SU-DHL-6 (cell line): ENCODE data around the gene LRRK1.

ENCODE experiments used
- H2AFZ ChIP-seq: fragments of 200-600 bp; sonication (generic); 2 replicates; pipeline ENCODE4 v1.6.1; 2014; ENCODE audit warnings: low read depth, mild to moderate bottlenecking, moderate library complexity, mixed read lengths, antibody characterized with exemption, low read length; ENCODE audit not compliant: severe bottlenecking
- H3F3A ChIP-seq: fragments of 200-600 bp; shearing (Covaris generic); 2 replicates; pipeline ENCODE4 v1.6.0; 2016; ENCODE audit warnings: antibody characterized with exemption, mild to moderate bottlenecking; ENCODE audit not compliant: insufficient read depth
- H3K27ac ChIP-seq: fragments of 200-600 bp; sonication (generic); 2 replicates; pipeline ENCODE4 v1.5.1; 2016; ENCODE audit warnings: low read depth, mild to moderate bottlenecking, low read length, moderate library complexity, mixed read lengths
- H3K27me3 ChIP-seq: fragments of 200-600 bp; sonication (generic), shearing (Covaris generic); 2 replicates; pipeline ENCODE4 v1.6.0; 2014; ENCODE audit warnings: mild to moderate bottlenecking, low read length
- H3K36me3 ChIP-seq: fragments of 200-600 bp; sonication (generic); 2 replicates; pipeline ENCODE4 v1.6.1; 2014; ENCODE audit warnings: mild to moderate bottlenecking, low read length, mixed read lengths
- H3K4me2 ChIP-seq: fragments of 300-600, 200-600 bp; shearing (Covaris generic), sonication (generic); 2 replicates; pipeline ENCODE4 v1.6.0; 2014; ENCODE audit warnings: low read length, low read depth, mild to moderate bottlenecking; ENCODE audit not compliant: poor library complexity, severe bottlenecking
- H3K4me3 ChIP-seq: fragments of 200-600 bp; sonication (generic); 2 replicates; pipeline ENCODE4 v1.5.1; 2014; ENCODE audit warnings: antibody characterized with exemption, low read length, mild to moderate bottlenecking, mixed read lengths; ENCODE audit not compliant: insufficient read depth, poor library complexity, severe bottlenecking
- H3K79me2 ChIP-seq: fragments of 200-600 bp; sonication (generic); 2 replicates; pipeline ENCODE4 v1.6.1; 2014; ENCODE audit warnings: mild to moderate bottlenecking, low read length, moderate library complexity; ENCODE audit not compliant: insufficient read depth
- H3K9ac ChIP-seq: fragments of 200-600 bp; sonication (generic); 2 replicates; pipeline ENCODE4 v1.7.0; 2014; ENCODE audit warnings: mild to moderate bottlenecking, low read length
- H3K9me2 ChIP-seq: fragments of 200-600 bp; sonication (generic); replicated peaks from 2 replicates; pipeline ENCODE4 v1.6.1; 2014; ENCODE audit warnings: low read length; ENCODE audit not compliant: insufficient read depth
- H3K9me3 ChIP-seq: fragments of 200-600 bp; sonication (generic); 2 replicates; pipeline ENCODE4 v1.6.1; 2014; ENCODE audit warnings: low read length, mixed read lengths; ENCODE audit not compliant: insufficient read depth
- H4K20me1 ChIP-seq: fragments of 200-600 bp; sonication (generic); 2 replicates; pipeline ENCODE4 v1.6.1; 2014; ENCODE audit warnings: low read depth, mild to moderate bottlenecking, antibody characterized with exemption, low read length, moderate library complexity, mixed read lengths
- EZH2phosphoT487 ChIP-seq: fragments of 200-600 bp; sonication (generic), shearing (Covaris generic); conservative IDR thresholded peaks from 2 replicates; pipeline ENCODE4 v1.6.1; 2018; ENCODE audit warnings: mild to moderate bottlenecking, antibody characterized with exemption, low read length, moderate library complexity, mixed read lengths
- TF ChIP-seq, protein P1 (sequence below): fragments of 200-600 bp; sonication (generic); IDR thresholded peaks from one replicate; pipeline ENCODE4 v1.5.1; 2017; ENCODE audit warnings: antibody characterized with exemption, mild to moderate bottlenecking, low read length, moderate library complexity; ENCODE audit not compliant: insufficient read depth, poor library complexity, severe bottlenecking

LRRK1 gene

DNA sequence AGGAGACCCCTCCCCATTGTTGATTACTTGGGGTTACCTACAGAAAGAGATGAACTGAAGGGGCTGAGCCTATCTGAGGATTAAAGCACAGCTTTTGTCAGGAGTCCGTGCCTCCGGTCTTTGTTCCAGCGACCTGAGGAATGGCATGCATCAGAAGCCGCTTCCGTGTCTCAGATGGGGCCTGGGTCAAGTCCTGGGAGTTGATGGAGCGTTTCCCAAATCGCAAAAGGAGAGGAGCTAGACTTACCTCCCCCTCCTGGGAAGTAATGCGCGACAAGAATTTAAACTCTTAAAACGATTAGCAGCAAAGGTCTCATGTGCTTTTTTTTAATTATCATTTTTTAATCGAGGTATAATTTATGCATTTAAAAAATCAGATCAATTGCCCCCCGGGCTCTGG lies 40.5 kb upstream of the LRRK1 start:
- Histone ChIP-seq H4K20me1 (no peaks in the 10 kb centered on the region), H2AFZ (no peak overlapping the region), H3K9me2 (no peaks in the 10 kb centered on the region), H3K36me3 (no peaks in the 10 kb centered on the region), H3K79me2 (no peaks in the 10 kb centered on the region), H3K9ac (no peak overlapping the region), H3K9me3 (no peaks in the 10 kb centered on the region), H3K4me3 (peak overlapping the region; percentile 24), H3K27ac (no peak overlapping the region), H3F3A (no peaks in the 10 kb centered on the region), H3K27me3 (no peaks in the 10 kb centered on the region), H3K4me2 (peak overlapping the region; percentile 42)
- TF ChIP-seq EZH2phosphoT487 = no peak
- TF ChIP-seq, protein P1, sequence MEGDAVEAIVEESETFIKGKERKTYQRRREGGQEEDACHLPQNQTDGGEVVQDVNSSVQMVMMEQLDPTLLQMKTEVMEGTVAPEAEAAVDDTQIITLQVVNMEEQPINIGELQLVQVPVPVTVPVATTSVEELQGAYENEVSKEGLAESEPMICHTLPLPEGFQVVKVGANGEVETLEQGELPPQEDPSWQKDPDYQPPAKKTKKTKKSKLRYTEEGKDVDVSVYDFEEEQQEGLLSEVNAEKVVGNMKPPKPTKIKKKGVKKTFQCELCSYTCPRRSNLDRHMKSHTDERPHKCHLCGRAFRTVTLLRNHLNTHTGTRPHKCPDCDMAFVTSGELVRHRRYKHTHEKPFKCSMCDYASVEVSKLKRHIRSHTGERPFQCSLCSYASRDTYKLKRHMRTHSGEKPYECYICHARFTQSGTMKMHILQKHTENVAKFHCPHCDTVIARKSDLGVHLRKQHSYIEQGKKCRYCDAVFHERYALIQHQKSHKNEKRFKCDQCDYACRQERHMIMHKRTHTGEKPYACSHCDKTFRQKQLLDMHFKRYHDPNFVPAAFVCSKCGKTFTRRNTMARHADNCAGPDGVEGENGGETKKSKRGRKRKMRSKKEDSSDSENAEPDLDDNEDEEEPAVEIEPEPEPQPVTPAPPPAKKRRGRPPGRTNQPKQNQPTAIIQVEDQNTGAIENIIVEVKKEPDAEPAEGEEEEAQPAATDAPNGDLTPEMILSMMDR = no peak

DNA sequence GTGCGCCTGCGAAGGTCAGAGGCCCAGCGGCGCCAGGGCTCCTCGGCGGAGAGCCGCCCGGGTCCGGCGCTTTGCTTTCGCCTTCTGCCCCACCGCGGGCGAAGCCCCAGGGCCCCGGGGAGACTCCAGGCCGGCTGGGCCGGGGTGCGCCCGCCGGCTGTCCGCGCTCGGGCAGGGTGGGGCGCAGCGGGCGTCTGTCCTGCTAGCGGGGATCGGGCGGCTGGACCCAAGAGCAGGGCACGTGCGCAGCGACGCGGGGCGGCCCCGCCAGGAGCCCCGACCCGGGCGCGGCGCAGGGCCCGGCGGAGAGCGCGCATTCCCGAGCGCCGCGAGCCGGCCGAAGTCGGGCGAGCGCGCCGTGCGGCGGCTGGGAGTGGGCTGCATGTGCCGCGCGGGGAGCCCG lies 40.1 kb upstream of the LRRK1 start:
- H3K9ac ChIP-seq = no peak overlapping the region
- peak overlapping the region; percentile 24 for H3K4me3 ChIP-seq
- H3K27me3 ChIP-seq = no peaks in the 10 kb centered on the region
- H4K20me1 ChIP-seq = no peaks in the 10 kb centered on the region
- no peaks in the 10 kb centered on the region for H3K36me3 ChIP-seq
- H3K79me2 ChIP-seq = no peaks in the 10 kb centered on the region
- no peaks in the 10 kb centered on the region for H3F3A ChIP-seq
- H2AFZ ChIP-seq = no peak overlapping the region
- no peaks in the 10 kb centered on the region for H3K9me3 ChIP-seq
- no peaks in the 10 kb centered on the region for H3K9me2 ChIP-seq
- TF ChIP-seq, protein P1 = no peak
- 0 out of 2 replicates have a peak, but pooled peaks have one; percentile 77 for TF ChIP-seq EZH2phosphoT487
- peak overlapping the region; percentile 42 for H3K4me2 ChIP-seq
- H3K27ac ChIP-seq = no peak overlapping the region

DNA sequence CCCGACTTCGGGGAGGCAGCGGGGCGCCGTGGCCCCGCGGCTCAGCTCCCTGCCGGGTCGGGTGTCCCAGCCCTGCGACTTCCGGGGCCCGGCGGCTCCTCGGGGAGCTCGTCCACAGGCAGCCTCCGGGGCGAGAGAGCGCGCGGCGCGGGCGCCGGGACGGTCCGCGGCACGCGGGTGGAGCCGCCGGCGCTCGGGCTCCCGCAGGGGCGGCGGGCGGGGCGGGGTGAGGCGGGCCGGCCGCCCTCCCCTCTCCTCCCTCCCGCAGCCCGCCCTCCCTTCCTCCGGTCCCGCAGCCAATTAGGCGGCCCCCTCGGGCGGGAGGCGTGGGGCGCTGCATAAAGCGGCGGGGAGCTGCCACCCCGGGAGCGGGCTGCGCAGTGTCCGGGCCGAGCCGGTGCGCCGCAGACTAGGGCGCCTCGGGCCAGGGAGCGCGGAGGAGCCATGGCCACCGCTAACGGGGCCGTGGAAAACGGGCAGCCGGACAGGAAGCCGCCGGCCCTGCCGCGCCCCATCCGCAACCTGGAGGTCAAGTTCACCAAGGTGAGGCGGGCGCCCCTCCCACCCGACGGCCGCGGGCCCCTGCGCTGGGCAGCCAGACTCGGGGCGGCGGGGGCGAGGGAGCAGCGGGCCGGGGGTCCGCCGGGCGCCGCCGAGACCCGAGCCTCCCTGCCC lies 39.6 kb upstream of the LRRK1 start, which contains the start of gene ALDH1A3:
TSS of gene ALDH1A3 (plus strand) at position 368 of the 675 bp plus-strand sequence. CDS start at position 445, 77 bp downstream.
- H2AFZ ChIP-seq = no peak within 1 kb of the TSS
- no peaks in the 10 kb centered on the region for H3F3A ChIP-seq
- H3K79me2 ChIP-seq = no peaks in the 10 kb centered on the region
- TF ChIP-seq, protein P1 = no peak
- TF ChIP-seq EZH2phosphoT487 = no peak
- no peaks in the 10 kb centered on the region for H3K9me3 ChIP-seq
- H4K20me1 ChIP-seq = no peaks in the 10 kb centered on the region
- H3K36me3 ChIP-seq = no peaks in the 10 kb centered on the region
- H3K4me2 ChIP-seq = peak within 1 kb of the TSS; percentile 42
- H3K4me3 ChIP-seq = peak within 1 kb of the TSS; percentile 24
- H3K27ac ChIP-seq = no peak within 1 kb of the TSS
- no peak within 1 kb of the TSS for H3K9ac ChIP-seq
- H3K27me3 ChIP-seq = no peaks in the 10 kb centered on the region
- H3K9me2 ChIP-seq = no peaks in the 10 kb centered on the region
